ENCODE results near the gene ASB2. TPM values are rescaled to one million over a fixed set of nuclear protein-coding genes. Genes with fewer than 3 reads are reported as not detected.

The ASB2 gene
- total and polyA plus RNA-seq, 2 of the 13 experiments (the other 11 are each of a cell fraction or from before 2014, with no cell fraction given): 0.82 to 4.1 TPM

DNA sequence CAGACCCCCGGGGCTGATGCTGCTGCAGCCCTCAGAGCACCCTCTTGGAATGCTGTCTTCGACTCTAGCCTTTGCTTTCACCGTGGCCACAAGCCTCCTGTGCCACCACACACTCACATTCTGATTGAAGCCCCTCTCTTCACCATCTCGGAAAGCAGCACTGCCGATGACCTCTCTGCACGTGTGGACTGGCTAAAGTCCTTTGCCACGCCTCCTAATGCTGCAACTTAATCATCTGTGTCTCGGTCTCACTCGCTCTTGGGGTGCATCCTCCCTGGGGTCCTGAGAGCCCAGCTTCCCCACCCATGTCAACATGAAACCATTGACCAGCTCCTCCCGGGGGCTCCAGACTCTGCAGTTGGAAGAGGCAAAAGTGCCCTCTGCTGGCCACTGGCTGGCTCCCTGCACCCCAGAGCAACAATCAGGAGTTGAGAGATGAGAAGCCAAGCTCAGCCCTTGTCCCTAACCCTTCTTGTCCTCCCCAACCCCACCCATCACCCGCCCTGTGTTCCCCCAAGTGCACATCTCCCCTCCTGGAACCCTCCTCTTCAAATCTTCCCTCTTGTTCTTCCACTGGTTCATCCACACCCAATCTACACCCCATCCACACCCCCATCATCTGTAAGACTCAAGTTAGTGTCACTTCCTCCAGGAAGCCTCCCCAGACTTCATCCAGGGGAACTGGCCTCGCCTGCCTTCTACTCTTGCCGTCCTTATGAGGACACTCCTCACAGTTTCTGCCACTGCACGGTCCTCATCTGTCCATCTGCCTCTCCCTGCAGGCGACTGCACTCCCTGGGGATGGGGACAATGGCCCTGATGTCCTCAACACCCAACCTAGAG is 72.8 kb downstream of the ASB2 start (continued):
- TF ChIP-seq ZNF350 (CRISPR knock-in tag; IDR thresholded peaks at IDR 0.05; ENCODE audit: borderline replicate concordance, low read depth): no peak; the same call in 1 of the 2 replicates
- peak; percentile 61 for TF ChIP-seq XRCC5 (optimal IDR thresholded peaks at IDR 0.05; ENCODE audit: low read length)
- TF ChIP-seq FOXP1 (IDR thresholded peaks at IDR 0.05): no peak
- TF ChIP-seq FOXP1 (CRISPR knock-in tag; IDR thresholded peaks at IDR 0.05): no peak
- TF ChIP-seq NR2C2 (CRISPR knock-in tag; IDR thresholded peaks at IDR 0.05; ENCODE audit: borderline replicate concordance): no peak
- peak; percentile 61; the same call in 1 of the 2 replicates for TF ChIP-seq MEIS2 (CRISPR knock-in tag; IDR thresholded peaks at IDR 0.05)
- TF ChIP-seq, protein P1, sequence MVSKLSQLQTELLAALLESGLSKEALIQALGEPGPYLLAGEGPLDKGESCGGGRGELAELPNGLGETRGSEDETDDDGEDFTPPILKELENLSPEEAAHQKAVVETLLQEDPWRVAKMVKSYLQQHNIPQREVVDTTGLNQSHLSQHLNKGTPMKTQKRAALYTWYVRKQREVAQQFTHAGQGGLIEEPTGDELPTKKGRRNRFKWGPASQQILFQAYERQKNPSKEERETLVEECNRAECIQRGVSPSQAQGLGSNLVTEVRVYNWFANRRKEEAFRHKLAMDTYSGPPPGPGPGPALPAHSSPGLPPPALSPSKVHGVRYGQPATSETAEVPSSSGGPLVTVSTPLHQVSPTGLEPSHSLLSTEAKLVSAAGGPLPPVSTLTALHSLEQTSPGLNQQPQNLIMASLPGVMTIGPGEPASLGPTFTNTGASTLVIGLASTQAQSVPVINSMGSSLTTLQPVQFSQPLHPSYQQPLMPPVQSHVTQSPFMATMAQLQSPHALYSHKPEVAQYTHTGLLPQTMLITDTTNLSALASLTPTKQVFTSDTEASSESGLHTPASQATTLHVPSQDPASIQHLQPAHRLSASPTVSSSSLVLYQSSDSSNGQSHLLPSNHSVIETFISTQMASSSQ (IDR thresholded peaks at IDR 0.05; ENCODE audit: low read depth): no peak
- TF ChIP-seq, protein P1 (CRISPR knock-in tag; IDR thresholded peaks at IDR 0.05; ENCODE audit: borderline replicate concordance): no peak
- 0 out of 2 replicates have a peak, but pooled peaks have one; percentile 13 for TF ChIP-seq HOXA5 (CRISPR knock-in tag; IDR thresholded peaks at IDR 0.05)
- no peak for TF ChIP-seq MTF2 (CRISPR knock-in tag; IDR thresholded peaks at IDR 0.05; ENCODE audit: borderline replicate concordance)
- no peak for TF ChIP-seq NFKBIZ (CRISPR knock-in tag; IDR thresholded peaks at IDR 0.05)
- 0 out of 2 replicates have a peak, but pooled peaks have one; percentile 9 for TF ChIP-seq NRL (CRISPR knock-in tag; IDR thresholded peaks at IDR 0.05; ENCODE audit: borderline replicate concordance)
- no peak for TF ChIP-seq PAF1 (CRISPR knock-in tag; IDR thresholded peaks at IDR 0.05)
- TF ChIP-seq HOXA7 (CRISPR knock-in tag; IDR thresholded peaks at IDR 0.05): no peak
- no peak for TF ChIP-seq ZNF44 (CRISPR knock-in tag; IDR thresholded peaks at IDR 0.05)
- TF ChIP-seq SRSF4 (IDR thresholded peaks at IDR 0.05; ENCODE audit: low read depth, low read length, poor library complexity, severe bottlenecking): no peak
- TF ChIP-seq RXRA (CRISPR knock-in tag; IDR thresholded peaks at IDR 0.05): 0 out of 2 replicates have a peak, but pooled peaks have one; percentile 13
- TF ChIP-seq, protein P2, sequence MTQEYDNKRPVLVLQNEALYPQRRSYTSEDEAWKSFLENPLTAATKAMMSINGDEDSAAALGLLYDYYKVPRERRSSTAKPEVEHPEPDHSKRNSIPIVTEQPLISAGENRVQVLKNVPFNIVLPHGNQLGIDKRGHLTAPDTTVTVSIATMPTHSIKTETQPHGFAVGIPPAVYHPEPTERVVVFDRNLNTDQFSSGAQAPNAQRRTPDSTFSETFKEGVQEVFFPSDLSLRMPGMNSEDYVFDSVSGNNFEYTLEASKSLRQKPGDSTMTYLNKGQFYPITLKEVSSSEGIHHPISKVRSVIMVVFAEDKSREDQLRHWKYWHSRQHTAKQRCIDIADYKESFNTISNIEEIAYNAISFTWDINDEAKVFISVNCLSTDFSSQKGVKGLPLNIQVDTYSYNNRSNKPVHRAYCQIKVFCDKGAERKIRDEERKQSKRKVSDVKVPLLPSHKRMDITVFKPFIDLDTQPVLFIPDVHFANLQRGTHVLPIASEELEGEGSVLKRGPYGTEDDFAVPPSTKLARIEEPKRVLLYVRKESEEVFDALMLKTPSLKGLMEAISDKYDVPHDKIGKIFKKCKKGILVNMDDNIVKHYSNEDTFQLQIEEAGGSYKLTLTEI (CRISPR knock-in tag; conservative IDR thresholded peaks at IDR 0.05): no peak
- TF ChIP-seq, protein P3, sequence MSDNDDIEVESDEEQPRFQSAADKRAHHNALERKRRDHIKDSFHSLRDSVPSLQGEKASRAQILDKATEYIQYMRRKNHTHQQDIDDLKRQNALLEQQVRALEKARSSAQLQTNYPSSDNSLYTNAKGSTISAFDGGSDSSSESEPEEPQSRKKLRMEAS (IDR thresholded peaks at IDR 0.05): peak; percentile 25; the same call in 1 of the 2 replicates
- TF ChIP-seq POGZ (CRISPR knock-in tag; IDR thresholded peaks at IDR 0.05): peak; percentile 30
- TF ChIP-seq, protein P4, sequence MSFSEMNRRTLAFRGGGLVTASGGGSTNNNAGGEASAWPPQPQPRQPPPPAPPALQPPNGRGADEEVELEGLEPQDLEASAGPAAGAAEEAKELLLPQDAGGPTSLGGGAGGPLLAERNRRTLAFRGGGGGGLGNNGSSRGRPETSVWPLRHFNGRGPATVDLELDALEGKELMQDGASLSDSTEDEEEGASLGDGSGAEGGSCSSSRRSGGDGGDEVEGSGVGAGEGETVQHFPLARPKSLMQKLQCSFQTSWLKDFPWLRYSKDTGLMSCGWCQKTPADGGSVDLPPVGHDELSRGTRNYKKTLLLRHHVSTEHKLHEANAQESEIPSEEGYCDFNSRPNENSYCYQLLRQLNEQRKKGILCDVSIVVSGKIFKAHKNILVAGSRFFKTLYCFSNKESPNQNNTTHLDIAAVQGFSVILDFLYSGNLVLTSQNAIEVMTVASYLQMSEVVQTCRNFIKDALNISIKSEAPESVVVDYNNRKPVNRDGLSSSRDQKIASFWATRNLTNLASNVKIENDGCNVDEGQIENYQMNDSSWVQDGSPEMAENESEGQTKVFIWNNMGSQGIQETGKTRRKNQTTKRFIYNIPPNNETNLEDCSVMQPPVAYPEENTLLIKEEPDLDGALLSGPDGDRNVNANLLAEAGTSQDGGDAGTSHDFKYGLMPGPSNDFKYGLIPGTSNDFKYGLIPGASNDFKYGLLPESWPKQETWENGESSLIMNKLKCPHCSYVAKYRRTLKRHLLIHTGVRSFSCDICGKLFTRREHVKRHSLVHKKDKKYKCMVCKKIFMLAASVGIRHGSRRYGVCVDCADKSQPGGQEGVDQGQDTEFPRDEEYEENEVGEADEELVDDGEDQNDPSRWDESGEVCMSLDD (CRISPR knock-in tag; IDR thresholded peaks at IDR 0.05; ENCODE audit: borderline replicate concordance): peak; percentile 70; the same call in 1 of the 2 replicates
